UCSD-AML1 (cell line): ENCODE measurements around the gene SPATS1.
"Not testable (repeated sequence)": the region's sequence is repeated elsewhere in the genome, so short reads cannot be mapped to it uniquely, and the experiment has no call there.

ENCODE experiments used
- DNase-seq: peaks from one replicate; lab custom pipeline; 2025; ENCODE audit not compliant: unreplicated experiment; lab: John Stamatoyannopoulos, UW

The SPATS1 gene

GRCh38 chr6:44339763-44340625 lies 2.5 kb upstream of the SPATS1 start:
- no peak for DNase-seq

GRCh38 chr6:44341095-44341890 lies 1.2 kb upstream of the SPATS1 start:
- no peak for DNase-seq

GRCh38 chr6:44342052-44342451 lies 398 bp upstream of the SPATS1 start:
- no peak for DNase-seq

- DNase-seq = not testable (repeated sequence)
These were observed 4.4 kb downstream of the SPATS1 start for GRCh38 chr6:44346818-44347217.

- DNase-seq = no peak
These were observed 7.6 kb downstream of the SPATS1 start for GRCh38 chr6:44349904-44350649.

- DNase-seq = not testable (repeated sequence)
These were observed 8.2 kb downstream of the SPATS1 start for GRCh38 chr6:44350650-44350994.

GRCh38 chr6:44352259-44352658 lies 9.8 kb downstream of the SPATS1 start:
- DNase-seq = no peak

- no peak for DNase-seq
These were observed 10.9 kb downstream of the SPATS1 start for GRCh38 chr6:44353336-44353735.

GRCh38 chr6:44355640-44356039 lies 13.2 kb downstream of the SPATS1 start:
- no peak for DNase-seq

- no peak for DNase-seq
These were observed 14.0 kb downstream of the SPATS1 start for GRCh38 chr6:44356487-44356886.

GRCh38 chr6:44359973-44360372 lies 17.5 kb downstream of the SPATS1 start:
- DNase-seq = no peak

- DNase-seq = no peak
These were observed 19.5 kb downstream of the SPATS1 start for GRCh38 chr6:44361947-44362346.

- no peak for DNase-seq
These were observed 21.0 kb downstream of the SPATS1 start for GRCh38 chr6:44363377-44363926.

GRCh38 chr6:44366781-44367180 lies 24.3 kb downstream of the SPATS1 start:
- no peak for DNase-seq

GRCh38 chr6:44367681-44368080 lies 25.2 kb downstream of the SPATS1 start:
- DNase-seq = peak; percentile 46

GRCh38 chr6:44373051-44373450 lies 30.6 kb downstream of the SPATS1 start:
- DNase-seq = no peak

- DNase-seq = no peak
These were observed 31.3 kb downstream of the SPATS1 start for GRCh38 chr6:44373787-44374186.

- DNase-seq = no peak
These were observed 32.6 kb downstream of the SPATS1 start for GRCh38 chr6:44375071-44375470.

- no peak for DNase-seq
These were observed 35.0 kb downstream of the SPATS1 start for GRCh38 chr6:44377484-44377883.

GRCh38 chr6:44377971-44378370 lies 35.5 kb downstream of the SPATS1 start:
- DNase-seq = no peak

- no peak for DNase-seq
These were observed 39.3 kb downstream of the SPATS1 start for GRCh38 chr6:44381739-44382138.
